Lower leg skin (tissue), 4 donors: ENCODE results near the gene LTBP4. TPM values are rescaled to one million over a fixed set of nuclear protein-coding genes. Genes with fewer than 3 reads are reported as not detected.

Source experiments
- DNase-seq, 2 donors: peaks; one replicate each; pipeline ENCODE4 v3.0.0-alpha.2; 2019; ENCODE audit warnings: low spot score in 2 of 2
- H3K4me3 ChIP-seq: fragments of 200-600 bp; sonication (generic); 2 replicates; pipeline ENCODE4 v1.5.1; 2017; ENCODE audit warnings: mild to moderate bottlenecking, low read depth; ENCODE audit not compliant: poor library complexity, severe bottlenecking
- POLR2A ChIP-seq, 2 donors: fragments of 450-650 bp; IDR thresholded peaks; one replicate each; pipeline ENCODE4 v1.6.1; 2016 to 2017; ENCODE audit warnings: antibody characterized with exemption in 2 of 2, mild to moderate bottlenecking in 1 of 2, moderate library complexity in 1 of 2
- WGBS, 2 donors: methylation state at CpG; one replicate each; pipeline ENCODE4 v1.1.5; 2018; 5-methylcytosine and 5-hydroxymethylcytosine counted together
- intact Hi-C: fragments of 100-400 bp; cut with DNase I; formaldehyde crosslinking; loops from one replicate; pipeline ENCODE4 v1.15.0; 2023; ENCODE audit warnings: low total_unique reads
- total RNA-seq, 4 donors: library from RNA; depleted of rRNA; stranded (reverse); fragments of >200 nt; gene quantifications; one replicate each; pipeline ENCODE4 v1.1.0, GENCODE V29; 2016
- TF ChIP-seq, protein P1 (sequence below), 3 donors: fragments of 450-650 bp; IDR thresholded peaks; one replicate each; pipeline ENCODE4 v1.5.1; 2016; ENCODE audit warnings: antibody characterized with exemption in 3 of 3, mild to moderate bottlenecking in 3 of 3, moderate library complexity in 2 of 3

Gene LTBP4
- total RNA-seq, 4 donors from 2014 or later, result 113 to 181 (median 144) TPM

DNA sequence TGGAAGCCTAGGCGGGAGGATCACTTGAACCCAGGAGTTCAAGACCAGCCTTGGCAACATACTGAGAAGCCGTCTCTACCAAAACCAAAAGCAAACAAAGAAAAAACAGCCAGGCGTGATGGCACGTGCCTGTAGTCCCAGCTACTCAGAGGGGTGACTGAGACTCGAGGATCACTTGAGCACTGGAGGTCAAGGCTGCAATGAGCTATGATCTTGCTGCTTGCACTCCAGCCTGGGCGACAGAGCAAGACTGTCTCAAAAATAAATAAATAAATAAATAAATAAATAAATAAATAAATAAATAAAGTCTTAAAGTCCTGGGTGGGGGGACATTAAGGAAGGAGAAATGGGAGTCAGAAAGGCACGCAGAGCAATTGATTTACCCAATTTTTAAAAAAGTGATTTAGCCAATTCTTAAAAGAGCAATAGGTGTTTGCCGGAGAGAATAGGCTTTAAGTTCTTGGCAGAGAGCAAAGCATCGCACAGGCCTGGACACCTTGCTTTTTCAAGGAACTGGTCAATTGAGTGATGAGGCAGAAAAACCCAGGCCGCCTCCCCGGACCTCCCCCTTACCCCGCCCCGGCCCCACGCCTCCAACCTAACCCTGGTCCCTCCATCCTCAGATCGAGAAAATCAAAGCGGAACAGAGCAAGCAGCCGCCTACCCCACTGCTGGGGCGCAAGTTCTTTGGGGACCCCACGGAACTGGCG, 34.0 kb upstream of the LTBP4 start:
- WGBS, 2 donors, result 33 to 36% methylated on average over 20 of the region's 20 CpGs
- TF ChIP-seq POLR2A (IDR thresholded peaks at IDR 0.05), result no peak
- TF ChIP-seq, protein P1, sequence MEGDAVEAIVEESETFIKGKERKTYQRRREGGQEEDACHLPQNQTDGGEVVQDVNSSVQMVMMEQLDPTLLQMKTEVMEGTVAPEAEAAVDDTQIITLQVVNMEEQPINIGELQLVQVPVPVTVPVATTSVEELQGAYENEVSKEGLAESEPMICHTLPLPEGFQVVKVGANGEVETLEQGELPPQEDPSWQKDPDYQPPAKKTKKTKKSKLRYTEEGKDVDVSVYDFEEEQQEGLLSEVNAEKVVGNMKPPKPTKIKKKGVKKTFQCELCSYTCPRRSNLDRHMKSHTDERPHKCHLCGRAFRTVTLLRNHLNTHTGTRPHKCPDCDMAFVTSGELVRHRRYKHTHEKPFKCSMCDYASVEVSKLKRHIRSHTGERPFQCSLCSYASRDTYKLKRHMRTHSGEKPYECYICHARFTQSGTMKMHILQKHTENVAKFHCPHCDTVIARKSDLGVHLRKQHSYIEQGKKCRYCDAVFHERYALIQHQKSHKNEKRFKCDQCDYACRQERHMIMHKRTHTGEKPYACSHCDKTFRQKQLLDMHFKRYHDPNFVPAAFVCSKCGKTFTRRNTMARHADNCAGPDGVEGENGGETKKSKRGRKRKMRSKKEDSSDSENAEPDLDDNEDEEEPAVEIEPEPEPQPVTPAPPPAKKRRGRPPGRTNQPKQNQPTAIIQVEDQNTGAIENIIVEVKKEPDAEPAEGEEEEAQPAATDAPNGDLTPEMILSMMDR (IDR thresholded peaks at IDR 0.05), result no peak
- intact Hi-C loops, result no loop called here
- DNase-seq, result no peak
- no peak overlapping the region for H3K4me3 ChIP-seq

DNA sequence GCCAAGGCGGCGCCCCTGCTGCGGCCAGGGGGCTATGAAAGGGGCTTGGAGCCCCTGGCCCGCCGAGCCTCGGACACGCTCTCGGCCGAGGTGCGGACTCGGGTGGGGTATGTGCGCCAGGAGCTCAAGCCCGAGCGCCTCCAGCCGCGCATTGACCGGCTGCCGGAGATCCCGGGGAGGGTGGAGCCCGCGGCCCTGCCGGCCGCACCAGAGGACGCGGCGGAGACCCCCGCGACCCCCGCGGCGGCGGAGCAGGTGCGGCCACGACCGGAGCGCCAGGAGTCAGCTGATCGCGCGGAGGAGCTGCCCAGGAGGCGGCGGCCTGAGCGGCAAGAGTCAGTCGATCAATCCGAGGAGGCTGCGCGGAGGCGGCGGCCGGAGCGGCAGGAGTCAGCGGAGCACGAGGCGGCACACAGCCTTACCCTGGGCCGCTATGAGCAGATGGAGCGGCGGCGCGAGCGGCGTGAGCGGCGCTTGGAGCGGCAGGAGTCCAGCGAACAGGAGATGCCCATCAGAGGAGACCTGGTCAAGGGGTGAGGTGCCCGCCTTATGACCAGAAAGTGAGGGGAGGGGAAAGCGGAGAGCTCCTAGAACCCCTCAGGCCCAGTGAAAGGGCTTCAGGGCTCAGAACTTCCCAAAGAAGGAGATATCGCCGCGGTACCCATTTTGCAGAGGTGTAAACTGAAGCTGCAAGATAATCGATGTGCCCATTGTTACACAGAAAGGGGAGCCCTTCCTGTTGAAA, 33.2 kb upstream of the LTBP4 start:
- intact Hi-C loops, result no loop called here
- 11 to 21% methylated on average over 28 to 43 of the region's 70 CpGs for WGBS, 2 donors

DNA sequence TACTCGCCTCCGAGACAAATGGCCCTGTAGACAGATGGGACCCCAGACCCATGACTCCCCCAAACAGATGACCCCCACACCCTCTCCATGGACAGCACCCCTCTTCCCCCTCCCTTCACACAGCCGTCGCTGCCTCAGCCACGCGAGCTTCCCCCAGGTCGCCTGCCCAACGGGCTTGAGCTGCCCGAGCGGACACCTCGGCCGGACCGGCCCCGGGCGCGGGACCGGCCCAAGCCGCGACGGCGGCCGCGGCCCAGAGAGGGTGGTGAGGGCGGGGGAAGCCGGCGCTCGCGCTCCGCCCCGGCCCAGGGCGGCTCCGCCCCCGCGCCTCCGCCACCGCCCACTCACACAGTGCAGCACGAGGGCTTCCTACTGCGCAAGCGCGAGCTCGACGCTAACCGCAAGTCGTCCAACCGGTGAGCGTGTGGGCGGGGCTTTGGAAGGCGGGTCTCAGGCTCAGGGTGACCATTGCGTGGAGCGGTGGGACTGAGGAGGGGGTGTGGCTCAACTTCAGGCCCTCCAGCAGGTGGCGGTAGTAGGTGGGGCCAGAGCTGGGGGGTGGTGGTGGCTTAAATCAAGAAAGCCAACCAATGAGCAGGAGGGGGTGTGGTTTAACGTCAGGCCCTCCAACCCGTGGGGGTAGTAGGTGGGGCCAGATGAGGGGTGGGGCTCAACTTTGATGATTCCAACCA, 30.7 kb upstream of the LTBP4 start:
- no peak for TF ChIP-seq POLR2A (IDR thresholded peaks at IDR 0.05)
- TF ChIP-seq, protein P1 (IDR thresholded peaks at IDR 0.05), result no peak
- 1 to 2% methylated on average over 36 to 41 of the region's 53 CpGs for WGBS, 2 donors
- intact Hi-C loops, result no loop called here
- H3K4me3 ChIP-seq, result no peak overlapping the region
- peak; percentile 98 to 99 for DNase-seq

More for the DNA sequence above, 33.2 kb upstream of the LTBP4 start:
- TF ChIP-seq POLR2A (IDR thresholded peaks at IDR 0.05), result no peak
- TF ChIP-seq, protein P1 (IDR thresholded peaks at IDR 0.05), result no peak
- H3K4me3 ChIP-seq, result no peak overlapping the region
- DNase-seq, result no peak

DNA sequence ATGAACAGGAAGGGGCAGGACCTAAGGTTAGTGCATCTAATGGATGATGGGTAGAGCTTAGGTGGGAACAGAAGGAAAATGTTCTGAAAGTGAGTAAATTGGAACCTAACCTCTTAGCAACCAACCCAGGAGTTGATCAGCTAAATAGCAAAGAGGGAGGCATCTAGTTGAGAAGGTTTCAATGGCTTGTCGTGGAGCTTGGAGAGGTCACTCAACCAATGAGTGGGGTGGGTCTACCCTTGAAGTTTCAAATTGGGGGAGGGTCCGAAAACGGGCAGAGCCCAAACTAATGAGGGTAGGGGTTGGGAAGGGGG, 30.2 kb upstream of the LTBP4 start:
- TF ChIP-seq, protein P1 (IDR thresholded peaks at IDR 0.05), result no peak
- TF ChIP-seq POLR2A (IDR thresholded peaks at IDR 0.05), result no peak
- intact Hi-C loops, result no loop called here
- 27 to 31% methylated on average over 3 of the region's 3 CpGs for WGBS, 2 donors
- no peak for DNase-seq
- H3K4me3 ChIP-seq, result no peak overlapping the region

DNA sequence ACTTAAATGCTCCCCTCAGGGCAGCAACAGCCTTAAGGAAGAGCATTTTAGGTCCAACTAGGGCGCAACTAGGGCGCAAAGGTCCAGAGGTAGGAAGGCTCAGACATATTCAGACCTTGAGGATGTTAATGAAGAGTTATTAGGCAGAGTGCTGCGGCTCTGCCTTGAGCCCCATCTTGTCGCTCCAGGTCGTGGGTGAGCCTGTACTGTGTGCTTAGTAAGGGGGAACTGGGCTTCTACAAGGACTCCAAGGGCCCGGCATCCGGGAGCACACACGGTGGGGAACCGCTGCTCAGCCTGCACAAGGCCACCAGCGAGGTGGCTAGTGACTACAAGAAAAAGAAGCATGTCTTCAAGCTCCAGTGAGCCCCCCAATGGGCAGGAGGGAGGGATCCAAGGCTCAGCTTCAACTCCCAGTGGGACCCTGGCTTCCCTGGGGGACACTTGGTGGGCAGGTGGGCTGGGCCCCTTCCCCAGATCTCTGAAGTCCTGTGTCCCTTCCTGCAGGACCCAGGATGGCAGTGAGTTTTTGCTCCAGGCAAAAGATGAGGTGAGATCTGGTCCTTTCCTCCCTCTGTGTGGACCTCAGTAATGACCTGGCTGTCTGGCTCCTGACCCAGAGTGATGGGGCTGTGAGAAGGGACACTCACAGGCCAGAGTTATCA, 29.2 kb upstream of the LTBP4 start:
- TF ChIP-seq POLR2A (IDR thresholded peaks at IDR 0.05), result no peak
- TF ChIP-seq, protein P1 (IDR thresholded peaks at IDR 0.05), result no peak
- no peak overlapping the region for H3K4me3 ChIP-seq
- intact Hi-C loops, result no loop called here
- no peak for DNase-seq
- 90 to 92% methylated on average over 10 of the region's 10 CpGs for WGBS, 2 donors
